Measurements from ENCODE around the gene HOXB8. TPM values are rescaled to one million over a fixed set of nuclear protein-coding genes. Genes with fewer than 3 reads are reported as not detected.

HOXB8 gene
- total RNA-seq, 1 experiment from 2014 or later: 0.47 TPM

GRCh38 chr17:48639982-48640857, 25.1 kb upstream of the HOXB8 start:
- no peak for DNase-seq (ENCODE audit: low read depth)
- in situ Hi-C loops (cut with HindIII; ENCODE audit: low pct_unique_long_range_greater_than_20kb, low sequenced_read_pairs): no loop called here

- in situ Hi-C loops (cut with HindIII; ENCODE audit: low pct_unique_long_range_greater_than_20kb, low sequenced_read_pairs): no loop called here
- DNase-seq (ENCODE audit: low read depth): no peak
These were observed 24.0 kb upstream of the HOXB8 start for GRCh38 chr17:48639136-48639535.

GRCh38 chr17:48637323-48638260, 22.5 kb upstream of the HOXB8 start:
- in situ Hi-C loops (cut with HindIII; ENCODE audit: low pct_unique_long_range_greater_than_20kb, low sequenced_read_pairs): no loop called here
- no peak for DNase-seq (ENCODE audit: low read depth)

GRCh38 chr17:48636177-48637018, 21.3 kb upstream of the HOXB8 start:
- in situ Hi-C loops (cut with HindIII; ENCODE audit: low pct_unique_long_range_greater_than_20kb, low sequenced_read_pairs): no loop called here
- DNase-seq (ENCODE audit: low read depth): peak; percentile 74

GRCh38 chr17:48634493-48635208, 19.6 kb upstream of the HOXB8 start:
- no peak for DNase-seq (ENCODE audit: low read depth)
- in situ Hi-C loops (cut with HindIII; ENCODE audit: low pct_unique_long_range_greater_than_20kb, low sequenced_read_pairs): no loop called here

GRCh38 chr17:48633266-48633677, 18.2 kb upstream of the HOXB8 start:
- no peak for DNase-seq (ENCODE audit: low read depth)

GRCh38 chr17:48632579-48633265, 17.6 kb upstream of the HOXB8 start:
- no peak for DNase-seq (ENCODE audit: low read depth)
- in situ Hi-C loops (cut with HindIII; ENCODE audit: low pct_unique_long_range_greater_than_20kb, low sequenced_read_pairs): no loop called here

More at GRCh38 chr17:48633266-48633677, 18.2 kb upstream of the HOXB8 start:
- in situ Hi-C loops (cut with HindIII; ENCODE audit: low pct_unique_long_range_greater_than_20kb, low sequenced_read_pairs): no loop called here

- no peak for DNase-seq (ENCODE audit: low read depth)
- in situ Hi-C loops (cut with HindIII; ENCODE audit: low pct_unique_long_range_greater_than_20kb, low sequenced_read_pairs): no loop called here
These were observed 16.8 kb upstream of the HOXB8 start for GRCh38 chr17:48631693-48632578.

- in situ Hi-C loops (cut with HindIII; ENCODE audit: low pct_unique_long_range_greater_than_20kb, low sequenced_read_pairs): no loop called here
These were observed 16.0 kb upstream of the HOXB8 start for GRCh38 chr17:48630925-48631692.

GRCh38 chr17:48630009-48630924, 15.2 kb upstream of the HOXB8 start:
- in situ Hi-C loops (cut with HindIII; ENCODE audit: low pct_unique_long_range_greater_than_20kb, low sequenced_read_pairs): no loop called here
- no peak for DNase-seq (ENCODE audit: low read depth)

More at GRCh38 chr17:48630925-48631692, 16.0 kb upstream of the HOXB8 start:
- no peak for DNase-seq (ENCODE audit: low read depth)

GRCh38 chr17:48629411-48629759, 14.3 kb upstream of the HOXB8 start:
- in situ Hi-C loops (cut with HindIII; ENCODE audit: low pct_unique_long_range_greater_than_20kb, low sequenced_read_pairs): no loop called here
- no peak for DNase-seq (ENCODE audit: low read depth)

- in situ Hi-C loops (cut with HindIII; ENCODE audit: low pct_unique_long_range_greater_than_20kb, low sequenced_read_pairs): no loop called here
- no peak for DNase-seq (ENCODE audit: low read depth)
These were observed 13.7 kb upstream of the HOXB8 start for GRCh38 chr17:48628649-48629410.

- DNase-seq (ENCODE audit: low read depth): no peak
- in situ Hi-C loops (cut with HindIII; ENCODE audit: low pct_unique_long_range_greater_than_20kb, low sequenced_read_pairs): no loop called here
These were observed 12.8 kb upstream of the HOXB8 start for GRCh38 chr17:48627623-48628521.

All from Caki2 (cell line).